ENCODE data around the gene PSEN2.
A peak's percentile ranks its signal among the peaks of the same experiment; 100 is the strongest.

DNA sequence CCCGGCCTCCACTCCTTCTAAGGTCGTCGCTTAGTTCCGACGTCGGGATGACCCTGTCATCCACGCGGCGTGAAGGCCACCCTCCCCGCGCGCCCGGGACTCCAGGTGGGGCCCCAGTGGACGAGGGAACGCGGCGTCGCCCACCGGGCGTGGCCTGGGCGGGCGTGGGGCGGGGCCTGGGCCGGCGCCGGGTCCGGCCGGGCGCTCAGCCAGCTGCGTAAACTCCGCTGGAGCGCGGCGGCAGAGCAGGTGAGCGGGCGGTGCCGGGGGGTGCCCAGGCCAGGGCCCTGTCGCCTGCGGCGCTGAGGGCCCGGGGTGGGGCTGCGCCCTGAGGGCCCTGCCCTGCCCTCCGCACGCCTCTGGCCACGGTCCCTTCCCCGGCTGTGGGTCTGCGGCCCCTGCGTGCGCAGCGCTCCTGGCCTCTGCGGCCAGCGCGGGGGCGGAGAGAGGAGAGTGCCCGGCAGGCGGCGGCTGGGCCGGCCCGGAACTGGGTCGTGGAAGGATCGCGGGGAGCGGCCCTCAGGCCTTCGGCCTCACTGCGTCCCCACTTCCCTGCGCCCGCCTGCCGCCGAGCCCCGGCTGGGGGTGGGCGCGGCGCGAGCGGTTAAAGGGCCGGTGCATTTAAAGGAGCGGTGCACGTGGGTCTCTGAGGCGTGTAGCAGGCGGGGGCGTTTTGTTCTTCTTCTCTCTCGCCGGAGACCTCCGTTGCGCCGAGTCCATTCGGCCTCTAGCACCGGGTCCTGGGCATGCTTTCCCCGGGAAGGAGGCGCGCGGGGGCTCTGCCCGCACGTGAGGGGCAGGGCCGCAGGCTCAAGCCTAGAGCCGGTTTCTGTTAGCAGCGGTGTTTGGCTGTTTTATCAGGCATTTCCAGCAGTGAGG, at the start of gene PSEN2:
- TF ChIP-seq, protein P1, sequence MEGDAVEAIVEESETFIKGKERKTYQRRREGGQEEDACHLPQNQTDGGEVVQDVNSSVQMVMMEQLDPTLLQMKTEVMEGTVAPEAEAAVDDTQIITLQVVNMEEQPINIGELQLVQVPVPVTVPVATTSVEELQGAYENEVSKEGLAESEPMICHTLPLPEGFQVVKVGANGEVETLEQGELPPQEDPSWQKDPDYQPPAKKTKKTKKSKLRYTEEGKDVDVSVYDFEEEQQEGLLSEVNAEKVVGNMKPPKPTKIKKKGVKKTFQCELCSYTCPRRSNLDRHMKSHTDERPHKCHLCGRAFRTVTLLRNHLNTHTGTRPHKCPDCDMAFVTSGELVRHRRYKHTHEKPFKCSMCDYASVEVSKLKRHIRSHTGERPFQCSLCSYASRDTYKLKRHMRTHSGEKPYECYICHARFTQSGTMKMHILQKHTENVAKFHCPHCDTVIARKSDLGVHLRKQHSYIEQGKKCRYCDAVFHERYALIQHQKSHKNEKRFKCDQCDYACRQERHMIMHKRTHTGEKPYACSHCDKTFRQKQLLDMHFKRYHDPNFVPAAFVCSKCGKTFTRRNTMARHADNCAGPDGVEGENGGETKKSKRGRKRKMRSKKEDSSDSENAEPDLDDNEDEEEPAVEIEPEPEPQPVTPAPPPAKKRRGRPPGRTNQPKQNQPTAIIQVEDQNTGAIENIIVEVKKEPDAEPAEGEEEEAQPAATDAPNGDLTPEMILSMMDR (IDR thresholded peaks at IDR 0.05; ENCODE audit: low read depth, low read length) = no peak
- TF ChIP-seq POLR2A (IDR thresholded peaks at IDR 0.05; ENCODE audit: extremely low read depth, insufficient read length) (no peak), MYC (IDR thresholded peaks at IDR 0.05; ENCODE audit: low read depth, low read length) (peak; percentile 33; the same call in 1 of the 2 replicates)
- TF ChIP-seq, protein P2, sequence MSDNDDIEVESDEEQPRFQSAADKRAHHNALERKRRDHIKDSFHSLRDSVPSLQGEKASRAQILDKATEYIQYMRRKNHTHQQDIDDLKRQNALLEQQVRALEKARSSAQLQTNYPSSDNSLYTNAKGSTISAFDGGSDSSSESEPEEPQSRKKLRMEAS (IDR thresholded peaks at IDR 0.05; ENCODE audit: low read depth, low read length) = peak; percentile 84

Measured in NB4 (cell line).